T-helper 1 cell treated with Interleukin-12 subunit alpha and Interleukin-12 subunit beta and Interleukin-4 antibody, amounts not matched to agents 30 ng/mL and 1 ng/mL, for 36 hours (primary cell): ENCODE data around the gene FRMD4B. TPM values are rescaled to one million over a fixed set of nuclear protein-coding genes. Genes with fewer than 3 reads are reported as not detected.
"Not testable (repeated sequence)": the region's sequence is repeated elsewhere in the genome, so short reads cannot be mapped to it uniquely, and the experiment has no call there.

Experiments used
- intact Hi-C: fragments of 100-400 bp; cut with micrococcal nuclease; formaldehyde crosslinking; loops from one replicate; pipeline ENCODE4 v1.15.1; 2024
- total RNA-seq: library from RNA; stranded (reverse); gene quantifications from 2 replicates; pipeline ENCODE4 v1.2.3, GENCODE V29; 2022

FRMD4B gene
- total RNA-seq, 1 donor from 2014 or later: 49.0 TPM

GRCh38 chr3:69292185-69292584, 93.7 kb downstream of the FRMD4B start:
- intact Hi-C loops: no loop called here

GRCh38 chr3:69290430-69290829, 95.5 kb downstream of the FRMD4B start:
- intact Hi-C loops: no loop called here

GRCh38 chr3:69290006-69290405, 95.9 kb downstream of the FRMD4B start:
- intact Hi-C loops: no loop called here

- intact Hi-C loops: loop anchor here (2.0 kb wide), 1 partner anchor 14 kb away; no protein-coding TSS in a partner anchor
Measured at GRCh38 chr3:69288161-69288895, 97.6 kb downstream of the FRMD4B start.

GRCh38 chr3:69283913-69284611, 101.8 kb downstream of the FRMD4B start:
- intact Hi-C loops: no loop called here

GRCh38 chr3:69283496-69283895, 102.4 kb downstream of the FRMD4B start:
- intact Hi-C loops: no loop called here

- intact Hi-C loops: no loop called here
Measured at GRCh38 chr3:69282181-69282580, 103.7 kb downstream of the FRMD4B start.

GRCh38 chr3:69277403-69277802, 108.5 kb downstream of the FRMD4B start:
- intact Hi-C loops: not testable (repeated sequence)

- intact Hi-C loops: no loop called here
Measured at GRCh38 chr3:69276884-69277283, 109.0 kb downstream of the FRMD4B start.

- intact Hi-C loops: not testable (repeated sequence)
Measured at GRCh38 chr3:69276191-69276590, 109.7 kb downstream of the FRMD4B start.

GRCh38 chr3:69273896-69274295, 112.0 kb downstream of the FRMD4B start:
- intact Hi-C loops: no loop called here

- intact Hi-C loops: no loop called here
Measured at GRCh38 chr3:69272556-69272955, 113.3 kb downstream of the FRMD4B start.

GRCh38 chr3:69271098-69271497, 114.8 kb downstream of the FRMD4B start:
- intact Hi-C loops: no loop called here

GRCh38 chr3:69266585-69266984, 119.3 kb downstream of the FRMD4B start:
- intact Hi-C loops: no loop called here

- intact Hi-C loops: not testable (repeated sequence)
Measured at GRCh38 chr3:69266071-69266470, 119.8 kb downstream of the FRMD4B start.

GRCh38 chr3:69260843-69261405, 125.0 kb downstream of the FRMD4B start:
- intact Hi-C loops: not testable (repeated sequence)

GRCh38 chr3:69260216-69260787, 125.6 kb downstream of the FRMD4B start:
- intact Hi-C loops: no loop called here

GRCh38 chr3:69259125-69259524, 126.8 kb downstream of the FRMD4B start:
- intact Hi-C loops: no loop called here

- intact Hi-C loops: no loop called here
Measured at GRCh38 chr3:69255928-69256327, 130.0 kb downstream of the FRMD4B start.

- intact Hi-C loops: loop anchor here (5.0 kb wide), 1 partner anchor 53 kb away; no protein-coding TSS in a partner anchor
Measured at GRCh38 chr3:69254351-69254750, 131.5 kb downstream of the FRMD4B start.

GRCh38 chr3:69252631-69253030, 133.3 kb downstream of the FRMD4B start:
- intact Hi-C loops: loop anchor here (5.0 kb wide), 1 partner anchor 55 kb away; no protein-coding TSS in a partner anchor

- intact Hi-C loops: loop anchor here (5.0 kb wide), 1 partner anchor 55 kb away; no protein-coding TSS in a partner anchor
Measured at GRCh38 chr3:69252141-69252540, 133.7 kb downstream of the FRMD4B start.
